HG02884 (cell line): ENCODE data around the gene DCTPP1.
"Not testable (repeated sequence)": the region's sequence is repeated elsewhere in the genome, so short reads cannot be mapped to it uniquely, and the experiment has no call there.

ENCODE experiments used
- ATAC-seq: cut with Tn5 transposase; IDR thresholded peaks from one replicate; pipeline ENCODE4 v1.9.1; 2021; ENCODE audit warnings: mild to moderate bottlenecking, moderate library complexity; ENCODE audit not compliant: unreplicated experiment

Gene DCTPP1

GRCh38 chr16:30414159-30414558 is 15.7 kb downstream of the DCTPP1 start:
- ATAC-seq: no peak

GRCh38 chr16:30413112-30413806 is 16.6 kb downstream of the DCTPP1 start:
- no peak for ATAC-seq

- no peak for ATAC-seq
These were observed 20.4 kb downstream of the DCTPP1 start for GRCh38 chr16:30409125-30410060.

DNA sequence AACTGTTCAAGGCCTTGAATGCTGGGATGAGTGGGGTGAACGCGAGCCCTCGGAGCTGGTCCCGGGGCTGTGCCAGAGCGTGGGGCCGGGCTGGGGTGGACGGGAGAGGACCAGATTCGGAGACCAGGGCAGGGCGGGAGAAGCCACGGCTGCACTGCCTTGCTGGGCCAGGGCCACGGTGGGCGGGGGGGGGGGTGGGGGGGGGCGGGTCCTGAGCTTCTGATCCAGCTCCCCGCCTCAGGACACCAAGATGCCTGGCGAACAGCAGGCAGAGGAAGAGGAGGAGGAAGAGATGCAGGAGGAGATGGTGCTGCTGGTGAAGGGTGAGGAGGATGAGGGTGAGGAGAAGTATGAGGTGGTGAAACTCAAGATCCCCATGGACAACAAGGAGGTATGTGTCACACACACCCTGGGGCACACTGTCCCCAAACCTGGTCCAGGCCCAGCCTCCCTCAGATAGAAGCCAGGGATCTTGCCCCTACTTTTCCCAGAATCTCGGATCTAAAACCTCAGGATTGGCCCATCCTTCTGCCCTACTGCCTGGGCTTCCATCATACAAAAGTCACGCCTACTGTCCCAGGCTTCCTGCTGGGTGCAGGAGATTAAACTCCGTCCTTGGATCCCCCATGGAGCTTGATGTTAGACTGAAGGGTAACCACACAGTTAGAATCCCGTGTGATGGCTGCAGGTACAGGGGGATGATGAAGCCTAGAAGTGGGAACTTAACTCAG is 21.9 kb downstream of the DCTPP1 start:
- ATAC-seq: no peak

DNA sequence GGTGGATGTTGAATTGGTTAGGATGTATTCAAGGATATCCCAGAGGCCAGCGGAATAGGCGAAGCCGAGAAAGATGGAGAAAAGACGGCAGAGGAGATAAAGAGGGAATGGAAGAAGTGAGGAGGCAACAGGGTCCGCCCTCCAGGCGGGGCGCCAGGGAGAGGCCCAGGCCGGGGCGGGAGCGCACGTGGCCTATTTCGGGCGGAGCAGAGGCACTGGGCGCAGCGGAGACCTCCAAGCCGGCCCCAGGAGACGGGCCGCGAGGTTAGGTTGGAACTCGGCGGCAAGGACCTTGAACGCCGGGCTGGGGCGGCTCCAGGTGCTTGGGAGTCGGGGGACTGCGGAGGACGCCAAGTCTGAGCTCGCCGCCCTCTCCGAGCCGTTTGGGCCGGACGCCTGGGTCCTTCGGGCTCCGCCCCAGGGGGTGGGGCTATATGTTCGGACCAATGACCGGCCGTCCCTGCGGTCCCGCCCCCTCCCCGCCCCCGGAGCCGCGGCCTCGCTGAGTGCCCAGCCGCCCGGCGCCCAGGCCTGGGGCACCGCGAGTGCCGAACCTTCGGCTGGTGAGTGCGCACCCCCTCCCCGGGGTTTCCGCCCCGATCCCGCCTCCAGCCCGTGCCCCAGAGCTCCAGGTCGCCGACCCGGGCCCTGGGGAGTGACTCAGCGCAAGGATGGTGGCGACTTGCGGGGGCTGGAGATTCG is 22.6 kb downstream of the DCTPP1 start, which contains the start of gene ZNF771:
ZNF771 (plus strand) TSS at position 505 of the 702 bp plus-strand sequence. CDS start 448 bp downstream, outside the sequence.
- peak; percentile 76 for ATAC-seq

GRCh38 chr16:30406795-30407101 is 23.1 kb downstream of the DCTPP1 start:
- peak; percentile 8 for ATAC-seq

- no peak for ATAC-seq
These were observed 27.9 kb downstream of the DCTPP1 start for GRCh38 chr16:30401768-30402425.

GRCh38 chr16:30399435-30400186 is 30.2 kb downstream of the DCTPP1 start:
- no peak for ATAC-seq

GRCh38 chr16:30398661-30399434 is 31.0 kb downstream of the DCTPP1 start:
- no peak for ATAC-seq

DNA sequence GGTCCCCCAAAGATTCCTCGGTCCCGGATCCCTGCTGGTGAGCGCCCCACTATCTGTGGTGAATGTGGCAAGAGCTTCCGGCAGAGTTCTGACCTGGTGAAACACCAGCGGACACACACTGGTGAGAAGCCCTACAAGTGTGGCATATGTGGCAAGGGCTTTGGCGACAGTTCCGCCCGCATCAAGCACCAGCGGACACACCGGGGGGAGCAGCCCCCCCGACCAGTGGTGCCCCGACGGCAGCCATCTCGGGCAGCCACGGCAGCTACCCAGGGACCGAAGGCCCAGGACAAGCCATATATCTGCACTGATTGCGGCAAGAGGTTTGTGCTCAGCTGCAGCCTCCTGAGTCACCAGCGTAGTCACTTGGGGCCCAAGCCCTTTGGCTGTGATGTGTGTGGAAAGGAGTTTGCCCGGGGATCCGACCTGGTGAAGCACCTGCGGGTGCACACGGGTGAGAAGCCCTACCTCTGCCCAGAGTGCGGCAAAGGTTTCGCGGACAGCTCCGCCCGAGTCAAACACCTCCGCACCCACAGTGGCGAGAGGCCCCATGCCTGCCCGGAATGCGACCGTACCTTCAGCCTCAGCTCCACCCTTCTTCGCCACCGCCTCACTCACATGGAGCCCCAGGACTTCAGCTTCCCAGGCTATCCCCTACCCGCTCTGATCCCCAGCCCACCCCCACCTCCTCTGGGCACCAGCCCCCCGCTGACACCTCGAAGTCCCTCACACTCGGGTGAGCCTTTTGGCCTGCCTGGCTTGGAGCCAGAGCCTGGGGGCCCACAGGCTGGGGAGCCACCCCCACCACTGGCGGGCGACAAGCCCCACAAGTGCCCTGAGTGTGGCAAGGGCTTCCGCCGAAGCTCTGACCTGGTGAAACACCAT is 31.8 kb downstream of the DCTPP1 start:
- no peak for ATAC-seq

- ATAC-seq: no peak
These were observed 32.8 kb downstream of the DCTPP1 start for GRCh38 chr16:30397056-30397455.

DNA sequence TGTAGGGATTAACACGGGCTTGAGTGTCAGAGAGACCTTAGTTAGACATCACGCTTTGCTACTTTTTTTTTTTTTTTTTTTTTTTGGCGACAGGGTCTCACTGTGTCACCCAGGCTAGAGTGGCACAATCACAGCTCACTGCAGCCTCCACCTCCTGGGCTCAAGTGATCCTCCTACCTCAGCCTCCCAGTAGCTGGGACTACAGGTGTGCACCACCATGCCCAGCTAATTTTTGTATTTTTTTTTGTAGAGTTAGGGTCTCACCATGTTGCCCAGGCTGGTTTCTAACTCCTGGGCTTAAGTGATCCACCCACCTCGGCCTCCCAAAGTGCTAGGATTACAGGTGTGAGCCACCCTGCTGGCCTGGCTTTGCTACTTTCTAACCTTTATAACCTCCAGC is 33.2 kb downstream of the DCTPP1 start:
- ATAC-seq: not testable (repeated sequence)

GRCh38 chr16:30395992-30396585 is 33.7 kb downstream of the DCTPP1 start:
- ATAC-seq: no peak

- ATAC-seq: peak; percentile 67
These were observed 34.5 kb downstream of the DCTPP1 start, which contains the start of gene ZNF48 for GRCh38 chr16:30395155-30395991. ZNF48 (plus strand) TSS chr16:30395420; CDS start chr16:30395795, 375 bp downstream.

GRCh38 chr16:30394592-30395154 is 35.2 kb downstream of the DCTPP1 start:
- ATAC-seq: no peak

GRCh38 chr16:30383521-30383920 is 46.3 kb downstream of the DCTPP1 start:
- ATAC-seq: no peak
